Stimulated activated CD4-positive, alpha-beta T cell treated with anti-CD3 and anti-CD28 coated beads, Interleukin-1b, Interleukin-23, amount 100 ng/mL, for 1 hour (primary cell): ENCODE results near the gene CFAP53.

ENCODE experiments used
- DNase-seq, 2 donors: peaks; one replicate each; pipeline ENCODE4 v3.0.0-alpha.2; 2020; ENCODE audit warnings: low read depth in 2 of 2

Gene CFAP53

GRCh38 chr18:50193796-50194630 lies 72.3 kb downstream of the CFAP53 start:
- no peak for DNase-seq

- no peak for DNase-seq
These were observed 73.1 kb downstream of the CFAP53 start for GRCh38 chr18:50192995-50193795.

- no peak for DNase-seq
These were observed 75.4 kb downstream of the CFAP53 start for GRCh38 chr18:50190926-50191325.

DNA sequence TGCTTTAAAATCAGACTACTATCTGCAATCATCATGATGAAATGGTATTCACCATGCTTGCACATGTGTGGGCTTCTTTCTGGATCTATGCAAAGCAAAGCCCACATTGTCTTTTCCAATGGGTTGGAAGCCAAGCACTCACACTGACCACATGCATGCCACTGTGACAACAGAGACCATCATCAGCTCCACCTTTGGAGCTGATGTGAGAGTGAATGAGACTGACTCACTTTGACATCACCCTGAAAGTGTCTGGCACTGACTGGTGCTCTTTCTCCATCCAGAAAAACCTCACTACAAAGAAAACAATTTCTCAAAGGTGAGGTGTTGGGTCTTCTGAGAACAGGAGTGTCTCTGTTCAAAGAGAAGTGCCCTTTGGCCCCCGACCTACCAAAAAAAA lies 76.1 kb downstream of the CFAP53 start:
- DNase-seq: no peak

DNA sequence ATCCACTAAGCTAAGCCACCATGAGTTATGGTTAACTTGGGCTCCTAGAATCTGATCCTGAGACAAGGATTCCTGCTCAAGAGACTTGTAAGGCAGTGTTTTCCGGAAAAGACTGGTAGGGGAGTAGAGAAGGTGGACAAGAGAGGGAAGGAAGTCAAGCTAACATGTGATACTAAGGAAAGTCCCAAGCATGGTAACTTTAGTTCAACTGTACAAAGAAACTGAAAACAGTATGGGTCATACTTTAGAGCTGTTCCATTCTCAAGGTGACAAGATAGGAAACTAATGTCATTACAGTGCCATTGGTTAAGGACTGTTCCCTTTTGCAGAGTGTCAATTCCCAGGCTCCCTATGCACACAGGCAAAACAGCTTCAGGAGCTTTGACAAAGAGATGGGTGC lies 77.1 kb downstream of the CFAP53 start:
- no peak for DNase-seq

GRCh38 chr18:50188652-50189051 lies 77.6 kb downstream of the CFAP53 start:
- DNase-seq: no peak

DNA sequence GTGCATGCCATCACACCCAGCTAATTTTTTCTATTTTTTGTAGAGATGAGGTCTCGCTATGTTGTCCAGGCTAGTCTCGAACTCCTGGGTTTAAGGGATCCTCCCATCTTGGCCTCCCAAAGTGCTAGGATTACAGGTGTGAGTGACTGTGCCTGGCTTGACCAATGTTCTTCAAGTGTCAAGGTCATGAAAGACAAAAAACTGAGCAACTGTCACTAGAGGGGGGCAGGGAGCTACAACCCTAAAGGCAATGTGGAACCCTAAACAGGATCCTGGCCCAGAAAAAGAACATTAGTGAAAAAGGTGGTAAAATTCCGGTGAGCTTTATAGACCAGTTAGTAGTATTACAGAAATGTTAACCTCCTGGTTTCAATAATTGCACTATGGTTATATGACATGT lies 78.6 kb downstream of the CFAP53 start:
- DNase-seq: no peak

- no peak for DNase-seq
These were observed 79.9 kb downstream of the CFAP53 start for GRCh38 chr18:50186385-50186784.

GRCh38 chr18:50183556-50183955 lies 82.7 kb downstream of the CFAP53 start:
- DNase-seq: no peak

DNA sequence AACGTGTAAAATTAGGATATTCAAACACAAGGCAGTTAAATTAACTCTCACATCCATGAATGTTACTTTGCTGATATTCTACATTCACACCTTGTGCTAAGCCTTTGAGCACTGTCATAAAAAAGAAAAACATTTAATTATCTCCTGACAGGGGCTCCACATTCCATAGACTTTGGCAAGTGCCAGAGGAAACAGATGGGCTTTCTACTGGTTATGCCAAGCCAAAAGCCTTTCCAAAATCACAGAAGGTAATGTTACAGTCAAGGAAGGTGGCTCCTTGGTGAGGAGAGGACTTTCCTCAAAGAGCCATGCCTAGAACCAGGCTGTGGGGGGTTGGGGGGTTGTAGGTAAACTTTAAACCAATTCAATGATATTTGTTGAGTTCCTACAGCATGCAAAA lies 83.8 kb downstream of the CFAP53 start:
- no peak for DNase-seq

- no peak for DNase-seq
These were observed 84.7 kb downstream of the CFAP53 start for GRCh38 chr18:50181590-50181989.

DNA sequence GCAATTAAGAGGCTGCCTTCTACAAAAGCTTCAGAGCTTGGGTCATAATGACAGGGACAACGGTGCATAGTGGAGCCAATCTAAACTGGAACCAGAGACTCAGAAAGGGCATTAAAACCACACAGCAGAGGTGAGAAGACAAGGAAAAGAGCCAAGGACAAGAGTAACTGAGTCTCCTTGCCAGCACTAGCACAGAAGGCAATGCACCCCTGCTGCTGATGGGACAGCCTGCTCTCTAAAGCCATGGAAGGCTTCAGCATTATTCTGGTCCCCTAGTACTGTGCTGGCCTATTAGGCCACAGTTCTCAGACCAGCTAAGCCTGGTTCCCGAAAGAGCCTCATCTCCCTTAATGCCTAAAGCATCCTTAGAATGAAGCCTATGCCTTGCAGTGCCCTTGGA lies 86.8 kb downstream of the CFAP53 start:
- no peak for DNase-seq

GRCh38 chr18:50177294-50177992 lies 88.9 kb downstream of the CFAP53 start:
- DNase-seq: no peak
